Vagina (tissue), 2 donors: ENCODE data around the gene PTPRM.

Source experiments
- CTCF ChIP-seq, 3 experiments: fragments of 450-650 bp in 2 of 3; fragments of 200-600 bp in 1 of 3; sonication (generic) in 1 of 3; IDR thresholded peaks; one replicate each; pipeline ENCODE4 v1.5.1; 2017 to 2019; ENCODE audit warnings: antibody characterized with exemption in 3 of 3, mild to moderate bottlenecking in 2 of 3, moderate library complexity in 2 of 3
- POLR2A ChIP-seq, 2 donors: fragments of 450-650 bp; IDR thresholded peaks; one replicate each; pipeline ENCODE4 v1.6.1; 2017; ENCODE audit warnings: antibody characterized with exemption in 2 of 2, mild to moderate bottlenecking in 2 of 2, moderate library complexity in 2 of 2
- POLR2AphosphoS5 ChIP-seq, 2 donors: sonication (generic); formaldehyde crosslinking; IDR thresholded peaks; one replicate each; pipeline ENCODE4 v1.9.0; 2017; ENCODE audit warnings: antibody characterized with exemption in 2 of 2, mild to moderate bottlenecking in 2 of 2, low read depth in 1 of 2; ENCODE audit not compliant: insufficient read depth in 1 of 2

GRCh38 chr18:8169722-8170121 lies 602.6 kb downstream of the PTPRM start:
- TF ChIP-seq CTCF (IDR thresholded peaks at IDR 0.05) = no peak
- no peak for TF ChIP-seq POLR2A (IDR thresholded peaks at IDR 0.05)
- TF ChIP-seq POLR2AphosphoS5 (IDR thresholded peaks at IDR 0.05; ENCODE audit: insufficient read depth in 1 of 2, low read depth in 1 of 2) = no peak
